Stimulated activated CD8-positive, alpha-beta memory T cell treated with anti-CD3 and anti-CD28 coated beads, Interleukin-4, amount 100 ng/mL, for 24 hours (primary cell): ENCODE data around the gene RFTN2.
A peak's percentile ranks its signal among the peaks of the same experiment; 100 is the strongest.
"Not testable (repeated sequence)": the region's sequence is repeated elsewhere in the genome, so short reads cannot be mapped to it uniquely, and the experiment has no call there.

Experiments used
- DNase-seq: peaks from one replicate; pipeline ENCODE4 v3.0.0-alpha.2; 2020; ENCODE audit warnings: low read depth

The RFTN2 gene, protein sequence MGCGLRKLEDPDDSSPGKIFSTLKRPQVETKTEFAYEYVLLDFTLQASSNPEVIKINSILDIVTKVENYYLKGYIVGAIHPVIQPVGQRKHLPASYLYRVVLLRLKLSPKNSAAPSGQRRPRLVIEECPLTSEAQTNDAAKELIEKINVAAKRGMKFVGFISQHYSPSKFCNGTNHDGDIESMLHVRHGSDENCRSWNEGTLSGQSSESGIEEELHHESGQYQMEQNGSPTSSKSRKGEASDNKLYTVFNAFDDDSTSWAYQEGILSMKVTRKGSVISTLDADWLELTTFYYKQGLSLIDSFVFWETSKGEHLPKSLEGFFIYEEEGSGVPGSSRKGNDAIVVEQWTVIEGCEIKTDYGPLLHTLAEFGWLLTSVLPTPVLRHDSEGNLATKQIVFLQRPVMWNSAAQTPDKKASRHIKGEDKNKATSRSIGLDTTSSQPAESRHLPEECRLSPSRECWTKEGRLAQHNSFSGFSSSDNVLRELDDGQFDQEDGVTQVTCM

DNA sequence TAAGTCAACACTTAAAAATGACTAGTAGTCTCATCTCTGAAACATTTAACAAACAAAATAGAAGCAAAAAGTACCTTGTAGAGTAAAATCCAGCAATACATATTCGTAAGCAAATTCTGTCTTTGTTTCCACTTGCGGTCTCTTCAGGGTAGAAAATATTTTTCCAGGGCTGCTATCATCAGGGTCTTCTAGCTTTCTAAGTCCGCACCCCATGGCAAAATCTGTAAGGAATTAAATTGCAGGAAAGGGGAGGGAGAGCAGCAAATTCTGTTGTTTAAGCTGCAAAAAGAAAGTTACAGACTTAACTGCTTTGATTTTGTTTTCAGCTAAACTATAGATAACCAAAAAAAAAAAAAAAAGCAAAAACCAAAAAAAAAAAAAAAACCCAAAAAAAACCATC is at the start of gene RFTN2:
TSS of gene RFTN2 (minus strand) at position 342 of the 400 bp plus-strand sequence. CDS start at position 213, 129 bp downstream.
- DNase-seq = no peak

DNA sequence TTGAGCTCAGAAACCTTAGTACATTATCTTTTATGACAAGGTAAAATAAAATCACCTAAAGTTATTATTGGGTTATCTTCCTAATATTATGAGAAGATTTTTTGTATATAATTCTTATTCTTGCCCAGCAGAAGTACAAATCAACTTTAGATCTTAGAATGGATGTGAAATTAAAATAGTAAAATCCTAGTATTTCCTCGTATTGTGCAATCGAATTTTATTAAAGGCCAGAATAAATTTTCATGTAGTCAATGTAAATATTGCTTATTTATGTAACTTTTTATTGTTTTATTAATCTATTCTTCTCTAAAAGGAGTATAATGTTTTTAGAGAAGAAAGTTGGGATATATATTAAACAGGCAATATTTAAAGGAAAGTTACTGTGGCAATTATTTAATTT is 42.5 kb upstream of the RFTN2 start:
- DNase-seq = no peak

DNA sequence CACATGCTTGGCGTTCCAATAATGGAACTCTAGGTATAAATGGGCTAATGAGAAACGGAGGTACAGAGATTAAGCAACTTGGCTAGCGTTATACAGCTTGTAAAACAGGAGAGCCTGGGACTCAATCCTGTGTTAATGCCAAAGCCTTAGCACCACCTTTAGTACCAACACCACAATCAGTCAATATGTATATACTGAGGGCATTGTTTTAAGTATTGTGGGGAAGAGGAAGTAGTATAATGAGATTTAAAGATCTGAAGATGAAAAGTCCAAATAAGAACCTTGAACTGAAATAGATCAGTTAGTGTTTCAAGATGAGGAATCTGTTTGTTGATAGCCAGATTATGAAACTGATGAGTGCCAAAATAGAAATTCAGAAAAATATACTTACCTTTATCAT is 37.9 kb upstream of the RFTN2 start:
- DNase-seq = no peak

DNA sequence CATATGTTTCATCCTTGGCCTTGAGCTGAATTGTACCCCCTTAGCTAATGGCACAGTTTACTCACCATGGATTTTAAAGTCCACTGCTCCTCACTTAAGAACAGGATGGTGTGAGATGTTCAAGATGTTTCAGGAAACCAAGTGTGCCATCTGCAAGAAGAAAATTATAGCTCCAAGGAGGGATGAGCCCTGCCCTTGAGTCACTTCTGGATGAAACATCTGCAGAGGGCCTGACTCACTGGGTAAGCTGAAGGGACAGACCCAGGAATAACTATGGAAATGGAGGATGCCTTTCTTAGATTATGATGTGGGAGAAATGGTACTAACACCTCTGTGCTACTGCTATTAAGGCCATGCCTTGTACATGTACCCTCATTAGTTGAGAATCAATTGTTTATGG is 36.2 kb upstream of the RFTN2 start:
- DNase-seq = no peak

DNA sequence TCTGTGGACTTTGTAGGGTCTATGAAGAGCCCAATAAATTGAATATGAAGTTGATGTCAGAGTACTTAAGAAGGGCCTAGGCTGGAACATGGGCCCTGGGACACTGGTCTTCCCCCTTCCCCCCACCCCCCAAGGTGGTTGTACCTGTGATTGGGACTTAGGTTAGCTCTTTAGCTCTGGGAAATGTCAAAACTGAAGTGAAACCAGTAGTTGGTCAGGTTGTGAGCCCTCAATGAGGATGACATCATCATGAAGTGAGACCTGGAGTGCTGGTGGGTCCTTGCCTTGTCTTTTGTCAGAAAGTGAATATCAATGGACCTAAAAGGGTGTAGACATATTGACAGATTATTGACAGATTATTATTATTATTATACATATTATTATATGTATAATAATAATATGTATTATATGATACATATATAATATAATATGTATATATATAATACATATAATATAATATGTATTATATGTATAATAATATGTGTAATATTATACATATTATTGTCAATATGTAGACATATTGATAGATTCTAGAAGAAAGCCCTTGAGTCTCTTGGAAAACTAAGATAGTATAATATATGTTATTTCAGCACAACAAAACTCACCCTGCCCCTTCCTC is 35.1 kb upstream of the RFTN2 start:
- no peak for DNase-seq

DNA sequence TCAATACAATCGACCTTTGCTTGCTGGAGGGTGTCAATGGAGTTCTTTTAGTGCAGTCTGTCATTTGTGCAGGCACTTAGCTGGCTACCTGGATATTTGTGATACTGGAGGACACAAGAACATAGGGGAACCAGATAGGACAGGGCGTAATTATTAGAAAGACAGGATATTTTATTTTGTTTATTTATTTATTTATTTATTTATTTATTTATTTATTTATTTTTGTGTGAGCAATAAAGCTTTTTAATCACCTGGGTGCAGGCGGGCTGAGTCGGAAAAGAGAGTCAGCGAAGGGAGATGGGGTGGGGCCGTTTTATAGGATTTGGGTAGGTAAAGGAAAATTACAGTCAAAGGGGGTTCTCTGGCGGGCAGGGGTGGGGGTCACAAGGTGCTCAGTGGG is 33.8 kb upstream of the RFTN2 start:
- not testable (repeated sequence) for DNase-seq

DNA sequence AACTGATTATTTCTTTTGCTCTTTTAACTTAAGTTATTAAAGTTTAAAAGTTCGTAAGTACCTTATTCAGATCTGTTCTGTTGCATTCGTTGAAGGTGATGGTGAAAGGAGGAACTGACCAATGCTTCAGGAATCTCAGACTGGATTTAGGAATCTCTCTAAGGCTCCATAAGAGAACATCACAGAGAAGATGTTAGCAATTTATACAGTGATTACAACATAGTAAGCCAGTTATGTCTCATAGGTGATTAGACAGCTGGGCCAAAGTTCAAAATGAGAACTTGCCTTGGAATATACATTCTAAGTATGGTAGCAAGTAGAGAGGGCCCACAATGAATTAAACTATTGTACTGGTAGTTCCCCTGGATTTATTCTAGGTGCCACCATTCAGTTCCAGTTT is 32.9 kb upstream of the RFTN2 start:
- no peak for DNase-seq

DNA sequence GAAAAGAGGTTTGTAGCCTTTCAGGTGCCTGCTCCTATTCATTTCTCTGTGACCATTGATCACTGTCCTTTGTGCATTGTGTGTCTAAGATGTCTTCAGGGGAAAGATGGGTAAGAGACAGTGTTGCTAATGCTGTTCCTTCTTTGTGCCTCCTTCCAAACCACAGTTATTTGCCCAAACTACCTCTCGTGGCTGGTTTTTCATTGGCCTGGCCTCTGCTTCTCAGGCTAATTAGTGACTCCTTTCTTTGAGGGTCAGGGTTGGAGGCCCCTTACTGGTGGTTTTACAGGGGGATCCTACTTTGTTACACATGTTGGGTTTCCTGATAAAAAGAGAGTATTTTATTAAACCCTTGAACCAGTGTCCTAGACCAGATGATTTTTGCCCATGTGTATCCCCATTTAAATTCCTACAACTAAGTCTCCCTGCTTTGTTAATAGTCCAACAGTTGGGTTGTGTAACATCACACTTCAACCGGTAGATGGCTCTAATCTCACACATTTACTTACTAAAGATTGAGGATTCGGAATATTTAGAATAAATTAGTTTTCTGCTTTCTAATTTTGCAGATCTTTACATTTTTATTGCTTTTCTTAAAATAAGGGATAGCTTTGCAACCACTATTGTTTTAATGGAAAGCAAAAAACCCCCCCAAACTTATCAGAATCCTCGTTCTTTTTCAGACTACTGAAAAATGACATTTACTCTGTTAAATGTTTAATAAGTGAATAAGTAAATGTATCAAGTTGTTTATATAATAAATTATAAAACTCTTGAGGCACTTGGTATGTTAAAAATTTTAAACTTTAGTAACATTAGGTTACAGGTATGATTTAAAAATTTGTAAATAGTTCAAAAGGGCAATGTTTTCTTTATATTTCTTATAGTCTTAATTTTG is 32.2 kb upstream of the RFTN2 start:
- DNase-seq = no peak

DNA sequence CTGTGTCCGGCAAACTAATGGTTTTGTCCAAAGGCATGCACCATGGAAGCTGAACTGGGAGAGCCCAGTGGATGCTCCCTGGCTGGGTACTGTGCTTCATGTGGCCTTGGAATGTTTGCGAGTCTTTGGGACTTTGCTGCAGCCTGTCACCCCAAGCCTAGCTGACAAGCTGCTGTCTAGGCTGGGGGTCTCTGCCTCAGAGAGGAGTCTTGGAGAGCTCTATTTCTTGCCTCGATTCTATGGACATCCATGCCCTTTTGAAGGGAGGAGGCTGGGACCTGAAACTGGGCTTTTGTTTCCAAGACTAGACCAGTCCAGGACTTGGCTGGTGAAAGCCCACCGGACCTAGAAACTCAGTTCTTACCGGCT is 31.4 kb upstream of the RFTN2 start:
- DNase-seq = no peak

DNA sequence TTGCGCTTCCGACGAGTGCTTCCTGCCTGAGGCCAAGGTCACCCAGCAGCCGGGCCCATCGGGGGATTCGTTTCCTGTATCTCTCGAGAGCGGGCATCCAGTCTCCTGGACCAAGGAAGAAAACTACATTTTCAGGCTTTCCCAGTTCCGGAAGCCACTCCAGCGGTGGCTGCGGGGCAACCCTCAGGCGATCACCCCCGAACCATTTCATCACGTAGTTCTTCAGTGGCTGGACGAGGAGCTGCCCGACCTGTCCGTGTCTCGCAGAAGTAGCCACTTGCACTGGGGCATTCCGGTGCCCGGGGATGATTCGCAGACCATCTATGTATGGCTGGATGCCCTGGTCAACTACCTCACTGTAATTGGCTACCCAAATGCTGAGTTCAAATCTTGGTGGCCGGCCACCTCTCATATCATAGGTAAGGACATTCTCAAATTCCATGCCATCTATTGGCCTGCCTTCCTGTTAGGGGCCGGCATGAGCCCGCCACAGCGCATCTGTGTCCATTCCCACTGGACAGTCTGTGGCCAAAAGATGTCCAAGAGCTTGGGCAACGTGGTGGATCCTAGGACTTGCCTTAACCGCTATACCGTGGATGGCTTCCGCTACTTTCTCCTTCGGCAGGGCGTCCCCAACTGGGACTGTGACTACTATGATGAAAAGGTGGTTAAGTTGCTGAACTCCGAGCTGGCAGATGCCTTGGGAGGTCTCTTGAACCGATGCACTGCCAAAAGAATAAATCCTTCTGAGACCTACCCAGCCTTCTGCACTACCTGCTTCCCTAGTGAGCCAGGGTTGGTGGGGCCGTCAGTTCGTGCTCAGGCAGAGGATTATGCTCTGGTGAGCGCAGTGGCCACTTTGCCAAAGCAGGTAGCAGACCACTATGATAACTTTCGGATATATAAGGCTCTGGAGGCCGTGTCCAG is 30.8 kb upstream of the RFTN2 start:
- DNase-seq = no peak

DNA sequence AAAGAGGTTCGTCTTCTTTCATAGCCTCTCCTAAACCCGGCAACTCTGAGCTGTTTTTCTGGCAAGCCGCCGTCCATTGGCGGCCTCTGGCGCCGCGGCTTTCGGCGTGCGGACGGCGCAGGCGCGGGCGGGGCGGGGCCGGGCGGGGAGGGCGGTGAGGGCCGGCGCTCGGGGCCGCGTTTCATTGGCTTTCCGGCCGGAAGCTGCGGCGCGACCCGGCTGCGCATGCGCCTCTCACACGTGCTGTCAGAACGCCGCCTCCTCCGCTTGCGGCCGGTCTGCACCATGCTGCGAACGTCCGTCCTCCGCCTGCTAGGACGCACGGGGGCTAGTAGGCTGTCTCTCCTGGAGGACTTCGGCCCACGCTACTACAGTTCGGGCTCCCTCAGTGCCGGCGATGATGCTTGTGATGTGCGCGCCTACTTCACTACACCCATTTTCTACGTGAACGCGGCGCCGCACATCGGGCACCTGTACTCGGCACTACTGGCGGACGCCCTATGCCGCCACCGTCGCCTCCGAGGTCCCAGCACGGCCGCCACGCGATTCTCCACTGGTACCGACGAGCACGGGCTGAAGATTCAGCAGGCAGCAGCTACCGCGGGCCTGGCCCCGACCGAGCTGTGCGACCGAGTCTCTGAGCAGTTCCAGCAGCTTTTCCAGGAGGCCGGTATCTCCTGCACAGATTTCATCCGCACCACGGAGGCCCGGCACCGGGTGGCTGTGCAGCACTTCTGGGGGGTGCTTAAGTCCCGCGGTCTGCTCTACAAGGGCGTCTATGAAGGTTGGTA is 29.9 kb upstream of the RFTN2 start, which contains the start of gene MARS2:
TSS of gene MARS2 (plus strand) at position 249 of the 791 bp plus-strand sequence. CDS start at position 286, 37 bp downstream.
- peak; percentile 90 for DNase-seq

DNA sequence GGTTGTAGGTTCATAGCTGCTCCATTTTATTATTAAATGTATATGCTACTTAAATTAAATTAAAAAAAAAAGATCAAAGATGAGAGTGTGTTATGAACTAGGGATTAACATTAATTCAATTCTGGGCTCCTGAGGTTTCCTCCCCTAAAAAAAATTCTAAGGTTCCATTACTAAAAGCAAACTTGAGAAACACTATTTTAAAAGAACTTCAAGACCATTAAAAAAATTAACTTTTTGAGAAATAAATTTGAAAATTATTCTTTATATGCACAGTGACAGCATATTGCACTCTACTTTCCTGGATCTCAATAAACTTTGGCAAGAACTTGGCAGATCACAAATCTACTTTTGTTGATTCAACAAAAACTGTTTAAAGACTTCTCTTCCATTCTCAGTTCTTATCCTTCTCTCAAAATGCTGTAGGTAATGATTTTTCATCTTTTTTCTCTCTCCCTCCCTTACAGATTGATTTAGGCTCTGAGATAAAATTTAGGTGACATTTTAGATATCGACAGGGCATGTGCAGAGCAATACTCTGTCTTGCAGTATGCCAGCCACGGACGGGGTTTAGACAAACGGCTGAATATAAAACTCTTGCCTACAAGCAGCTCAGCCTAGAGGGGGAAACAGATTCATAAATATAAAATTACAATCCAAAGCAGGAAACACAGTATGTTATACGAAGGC is 29.2 kb upstream of the RFTN2 start:
- DNase-seq = no peak

DNA sequence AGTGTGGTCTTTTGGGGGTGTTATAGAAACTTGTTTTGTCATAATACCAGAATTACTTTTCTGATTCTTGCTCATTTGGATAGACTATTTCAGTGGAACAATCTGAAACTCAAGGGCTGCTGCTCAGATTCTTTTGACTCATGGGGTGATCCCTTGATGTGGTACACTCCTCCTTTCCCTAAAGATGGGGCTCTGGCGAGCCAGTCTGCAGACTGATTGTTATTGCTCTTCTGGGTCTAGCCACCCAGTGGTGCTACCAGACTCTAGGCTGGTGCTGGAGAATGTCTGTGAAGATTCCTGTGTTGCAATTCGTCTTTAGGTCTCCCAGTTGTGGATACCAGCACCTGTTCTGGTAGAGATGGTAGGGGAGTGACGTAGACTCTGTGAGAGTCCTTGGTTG is 25.6 kb upstream of the RFTN2 start:
- DNase-seq = no peak

DNA sequence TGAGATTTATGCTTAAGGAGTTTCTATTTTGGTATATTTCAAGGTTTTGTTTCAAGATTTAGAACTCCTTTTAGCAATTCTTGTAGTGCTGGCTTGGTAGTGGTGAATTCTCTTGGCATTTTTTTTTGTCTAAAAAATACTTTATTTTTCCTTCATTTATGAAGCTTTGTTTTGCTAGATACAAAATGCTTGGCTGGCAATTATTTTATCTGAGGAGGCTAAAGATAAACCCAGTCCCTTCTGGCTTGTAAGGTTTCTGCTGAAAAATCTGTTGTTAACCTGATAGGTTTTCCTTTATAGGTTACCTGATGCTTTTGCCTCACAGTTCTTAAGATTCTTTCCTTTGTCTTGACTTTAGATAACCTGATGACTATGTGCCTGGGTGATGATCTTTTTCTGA is 24.3 kb upstream of the RFTN2 start:
- not testable (repeated sequence) for DNase-seq

DNA sequence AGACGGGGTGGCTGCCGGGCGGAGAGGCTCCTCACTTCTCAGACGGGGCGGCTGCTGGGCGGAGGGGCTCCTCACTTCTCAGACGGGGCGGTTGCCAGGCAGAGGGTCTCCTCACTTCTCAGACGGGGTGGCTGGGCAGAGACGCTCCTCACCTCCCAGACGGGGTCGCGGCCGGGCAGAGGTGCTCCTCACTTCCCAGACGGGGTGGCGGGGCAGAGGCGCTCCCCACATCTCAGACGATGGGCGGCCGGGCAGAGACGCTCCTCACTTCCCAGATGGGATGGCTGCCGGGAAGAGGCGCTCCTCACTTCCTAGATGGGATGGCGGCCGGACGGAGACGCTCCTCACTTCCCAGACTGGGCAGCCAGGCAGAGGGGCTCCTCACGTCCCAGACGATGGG is 21.2 kb upstream of the RFTN2 start:
- not testable (repeated sequence) for DNase-seq

DNA sequence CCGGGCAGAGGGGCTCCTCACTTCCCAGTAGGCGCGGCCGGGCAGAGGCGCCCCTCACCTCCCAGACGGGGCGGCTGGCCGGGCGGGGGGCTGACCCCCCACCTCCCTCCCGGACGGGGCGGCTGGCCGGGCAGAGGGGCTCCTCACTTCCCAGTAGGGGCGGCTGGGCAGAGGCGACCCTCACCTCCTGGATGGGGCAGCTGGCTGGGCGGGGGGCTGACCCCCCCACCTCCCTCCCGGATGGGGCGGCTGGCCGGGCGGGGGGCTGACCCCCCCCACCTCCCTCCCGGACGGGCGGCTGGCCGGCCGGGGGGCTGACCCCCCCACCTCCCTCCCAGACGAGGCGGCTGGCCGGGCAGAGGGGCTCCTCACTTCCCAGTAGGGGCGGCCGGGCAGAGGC is 20.6 kb upstream of the RFTN2 start:
- not testable (repeated sequence) for DNase-seq

DNA sequence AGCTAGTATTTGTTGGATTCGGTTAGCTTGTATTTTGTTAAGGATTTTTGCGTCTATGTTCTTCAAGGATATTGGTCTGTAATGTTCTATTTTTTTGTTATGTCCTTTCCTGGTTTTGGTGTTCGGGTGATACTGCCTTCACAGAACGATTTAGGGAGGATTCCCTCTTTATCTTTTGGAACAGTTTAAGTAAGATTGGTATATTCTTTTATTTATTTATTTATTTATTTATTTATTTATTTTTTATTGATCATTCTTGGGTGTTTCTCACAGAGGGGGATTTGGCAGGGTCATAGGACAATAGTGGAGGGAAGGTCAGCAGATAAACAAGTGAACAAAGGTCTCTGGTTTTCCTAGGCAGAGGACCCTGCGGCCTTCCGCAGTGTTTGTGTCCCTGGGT is 19.8 kb upstream of the RFTN2 start:
- not testable (repeated sequence) for DNase-seq

DNA sequence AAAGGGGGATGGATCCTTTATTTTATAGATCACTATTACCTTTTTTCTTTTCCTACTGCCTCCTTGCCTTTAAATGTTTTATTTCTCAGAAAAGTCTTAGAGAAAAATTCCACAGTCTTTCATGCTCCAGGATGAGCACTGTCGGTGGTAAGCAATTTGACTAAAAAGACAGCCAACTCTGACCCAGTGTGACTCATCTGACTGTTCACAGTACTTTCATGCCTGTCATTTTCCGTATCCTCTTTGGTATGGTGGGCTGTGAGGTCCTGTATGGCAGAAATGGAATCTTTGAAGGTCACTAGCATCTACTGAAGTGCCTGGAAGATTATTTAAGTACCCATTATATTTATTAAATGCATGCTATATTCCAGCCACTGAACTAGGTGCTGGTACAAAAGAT is 2.1 kb upstream of the RFTN2 start:
- no peak for DNase-seq

DNA sequence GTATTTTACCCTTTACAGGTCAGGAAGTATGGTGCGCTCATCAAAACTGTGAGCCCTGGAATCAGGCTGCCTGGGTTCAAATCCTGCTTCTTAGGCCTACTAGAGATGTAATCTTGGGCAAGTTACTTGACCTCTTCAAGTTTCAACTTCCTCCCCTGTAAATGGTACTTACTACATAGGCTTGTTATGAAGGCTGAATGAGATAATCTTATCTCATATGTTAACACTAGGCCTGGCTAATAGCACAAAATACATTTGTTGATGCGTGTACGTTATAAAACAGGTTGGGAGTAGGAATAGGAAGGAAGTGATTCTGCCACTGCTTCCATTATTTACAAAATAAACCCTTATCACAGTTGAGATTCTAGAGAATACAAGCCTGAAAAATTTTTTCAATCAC is 1.7 kb upstream of the RFTN2 start:
- no peak for DNase-seq

DNA sequence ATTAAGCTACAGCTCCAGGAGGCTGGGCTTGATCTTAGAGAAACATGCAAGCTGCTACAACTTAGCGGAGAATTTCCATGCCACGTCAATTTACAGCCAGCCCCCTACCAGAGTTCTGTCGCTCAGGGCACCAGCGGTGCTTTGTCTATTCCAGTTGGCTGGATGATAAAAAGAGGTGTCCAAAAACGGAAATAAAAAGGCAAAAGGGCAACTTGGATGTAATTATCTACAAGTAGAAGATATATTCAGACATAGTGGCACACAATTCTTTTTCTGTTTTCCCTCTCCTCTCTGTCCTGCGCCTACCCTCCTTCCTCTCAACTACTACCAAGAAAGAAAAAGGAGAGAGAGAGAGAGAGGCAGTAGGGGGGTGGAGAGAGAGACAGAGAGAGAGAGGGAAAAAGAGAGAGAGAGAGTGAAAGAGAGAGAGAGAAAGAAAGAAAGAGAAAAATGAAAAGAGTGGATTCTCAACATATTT is 363 bp upstream of the RFTN2 start:
- DNase-seq = no peak
